ENCODE measurements around the gene RCBTB1. TPM values are rescaled to one million over a fixed set of nuclear protein-coding genes. Genes with fewer than 3 reads are reported as not detected.
"Not testable (repeated sequence)": the region's sequence is repeated elsewhere in the genome, so short reads cannot be mapped to it uniquely, and the experiment has no call there.

The RCBTB1 gene
- total RNA-seq, 1 donor from 2014 or later, result 18.6 TPM

GRCh38 chr13:49606747-49607648 lies 21.6 kb upstream of the RCBTB1 start:
- DNase-seq (ENCODE audit: low read depth in 2 of 2), result peak; percentile 71 to 89

GRCh38 chr13:49604570-49604969 lies 19.2 kb upstream of the RCBTB1 start:
- DNase-seq (ENCODE audit: low read depth in 2 of 2), result no peak

- DNase-seq (ENCODE audit: low read depth in 2 of 2), result not testable (repeated sequence)
These were observed 17.3 kb upstream of the RCBTB1 start for GRCh38 chr13:49602615-49603014.

GRCh38 chr13:49602005-49602404 lies 16.6 kb upstream of the RCBTB1 start:
- no peak for DNase-seq (ENCODE audit: low read depth in 2 of 2)

GRCh38 chr13:49597043-49597641 lies 11.8 kb upstream of the RCBTB1 start:
- DNase-seq (ENCODE audit: low read depth in 2 of 2), result no peak

- no peak for DNase-seq (ENCODE audit: low read depth in 2 of 2)
These were observed 10.9 kb upstream of the RCBTB1 start for GRCh38 chr13:49596221-49596620.

GRCh38 chr13:49594576-49594975 lies 9.2 kb upstream of the RCBTB1 start:
- no peak for DNase-seq (ENCODE audit: low read depth in 2 of 2)

GRCh38 chr13:49593876-49594275 lies 8.5 kb upstream of the RCBTB1 start:
- not testable (repeated sequence) for DNase-seq (ENCODE audit: low read depth in 2 of 2)

GRCh38 chr13:49590714-49591113 lies 5.4 kb upstream of the RCBTB1 start:
- DNase-seq (ENCODE audit: low read depth in 2 of 2), result not testable (repeated sequence)

GRCh38 chr13:49587311-49587847 lies 2.0 kb upstream of the RCBTB1 start:
- no peak for DNase-seq (ENCODE audit: low read depth in 2 of 2)

GRCh38 chr13:49586717-49587116 lies 1.4 kb upstream of the RCBTB1 start:
- no peak for DNase-seq (ENCODE audit: low read depth in 2 of 2)

GRCh38 chr13:49584771-49585182 lies 581 bp downstream of the RCBTB1 start:
- DNase-seq (ENCODE audit: low read depth in 2 of 2), result peak in 1 of 2 donors; percentile 21

GRCh38 chr13:49580980-49581680 lies 4.2 kb downstream of the RCBTB1 start:
- DNase-seq (ENCODE audit: low read depth in 2 of 2), result no peak

GRCh38 chr13:49579501-49579900 lies 5.9 kb downstream of the RCBTB1 start:
- DNase-seq (ENCODE audit: low read depth in 2 of 2), result no peak

- DNase-seq (ENCODE audit: low read depth in 2 of 2), result no peak
These were observed 13.8 kb downstream of the RCBTB1 start for GRCh38 chr13:49571299-49572240.

GRCh38 chr13:49569993-49570689 lies 15.2 kb downstream of the RCBTB1 start:
- no peak for DNase-seq (ENCODE audit: low read depth in 2 of 2)

GRCh38 chr13:49567491-49567890 lies 17.9 kb downstream of the RCBTB1 start:
- no peak for DNase-seq (ENCODE audit: low read depth in 2 of 2)

- no peak for DNase-seq (ENCODE audit: low read depth in 2 of 2)
These were observed 18.9 kb downstream of the RCBTB1 start for GRCh38 chr13:49566461-49566860.

GRCh38 chr13:49565461-49565860 lies 19.9 kb downstream of the RCBTB1 start:
- DNase-seq (ENCODE audit: low read depth in 2 of 2), result not testable (repeated sequence)

GRCh38 chr13:49563516-49563915 lies 21.8 kb downstream of the RCBTB1 start:
- no peak for DNase-seq (ENCODE audit: low read depth in 2 of 2)
